Medulla oblongata (tissue), 1 donor: ENCODE results near the gene GLG1.

Experiments
- DNase-seq: peaks from one replicate; pipeline ENCODE4 v3.0.0-alpha.2; 2015; ENCODE audit errors: extremely low spot score

GLG1 gene

DNA sequence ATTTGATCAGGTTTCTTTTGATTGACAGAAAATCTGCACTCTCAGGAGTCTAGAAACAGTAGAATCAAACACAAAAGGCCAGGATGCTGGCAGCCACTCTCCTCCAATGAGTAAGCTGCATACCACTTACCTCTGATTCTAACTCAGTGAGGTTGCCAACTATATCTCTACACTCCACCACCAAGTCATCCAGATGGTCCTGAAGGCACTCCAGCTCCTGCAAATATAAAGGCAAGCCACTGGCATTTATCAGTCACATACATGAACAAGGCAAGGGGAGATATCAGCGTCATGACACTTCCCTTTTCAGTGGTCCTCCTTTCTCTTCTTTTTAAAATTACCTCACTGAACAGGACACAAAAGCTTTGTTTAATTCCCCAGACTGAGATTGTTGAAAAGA is 132.5 kb downstream of the GLG1 start:
- DNase-seq, result no peak

DNA sequence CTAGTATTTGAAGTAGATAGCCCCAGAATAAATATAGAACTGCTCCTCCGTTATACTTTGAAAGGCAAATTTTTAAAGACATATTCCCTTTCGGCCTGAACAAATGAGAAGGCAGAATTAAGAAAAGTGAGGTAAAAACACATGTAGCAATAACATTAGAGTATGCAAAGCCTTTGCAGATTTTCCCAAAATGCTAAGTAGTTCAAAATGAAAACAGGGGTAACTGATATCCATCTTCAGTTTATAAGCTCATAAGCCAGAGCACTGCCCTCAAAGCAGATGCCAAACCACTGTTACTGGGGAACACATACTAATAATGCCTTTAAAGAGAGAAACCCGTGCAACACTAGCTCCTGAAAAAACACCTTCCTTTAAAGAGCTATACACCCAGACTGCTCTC is 134.4 kb downstream of the GLG1 start:
- DNase-seq, result no peak

GRCh38 chr16:74472010-74472409 is 134.9 kb downstream of the GLG1 start:
- no peak for DNase-seq

DNA sequence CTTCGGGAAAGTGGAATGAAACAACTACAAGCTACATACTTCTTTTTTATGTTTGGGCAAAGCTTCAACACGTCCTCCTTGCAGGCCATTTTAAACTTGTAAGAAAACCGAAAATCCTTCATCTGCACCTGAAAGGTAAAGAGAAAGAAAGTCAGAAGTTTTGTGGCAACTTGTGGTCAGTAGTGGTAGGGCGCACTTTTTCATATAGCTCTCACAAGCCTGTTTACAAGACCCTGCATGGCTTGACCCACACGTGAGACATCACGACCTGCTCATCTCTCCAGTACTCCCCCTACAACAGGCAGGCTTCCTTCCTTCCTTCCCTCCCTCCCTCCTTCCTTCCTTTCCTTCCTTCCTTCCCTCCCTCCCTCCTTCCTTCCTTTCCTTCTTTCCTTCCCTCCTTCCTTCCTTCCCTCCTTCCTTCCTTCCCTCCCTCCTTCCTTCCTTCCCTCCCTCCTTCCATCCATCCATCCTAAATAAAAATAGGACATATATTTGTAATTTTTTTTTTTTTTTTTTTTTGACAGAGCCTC is 136.9 kb downstream of the GLG1 start:
- DNase-seq, result no peak

DNA sequence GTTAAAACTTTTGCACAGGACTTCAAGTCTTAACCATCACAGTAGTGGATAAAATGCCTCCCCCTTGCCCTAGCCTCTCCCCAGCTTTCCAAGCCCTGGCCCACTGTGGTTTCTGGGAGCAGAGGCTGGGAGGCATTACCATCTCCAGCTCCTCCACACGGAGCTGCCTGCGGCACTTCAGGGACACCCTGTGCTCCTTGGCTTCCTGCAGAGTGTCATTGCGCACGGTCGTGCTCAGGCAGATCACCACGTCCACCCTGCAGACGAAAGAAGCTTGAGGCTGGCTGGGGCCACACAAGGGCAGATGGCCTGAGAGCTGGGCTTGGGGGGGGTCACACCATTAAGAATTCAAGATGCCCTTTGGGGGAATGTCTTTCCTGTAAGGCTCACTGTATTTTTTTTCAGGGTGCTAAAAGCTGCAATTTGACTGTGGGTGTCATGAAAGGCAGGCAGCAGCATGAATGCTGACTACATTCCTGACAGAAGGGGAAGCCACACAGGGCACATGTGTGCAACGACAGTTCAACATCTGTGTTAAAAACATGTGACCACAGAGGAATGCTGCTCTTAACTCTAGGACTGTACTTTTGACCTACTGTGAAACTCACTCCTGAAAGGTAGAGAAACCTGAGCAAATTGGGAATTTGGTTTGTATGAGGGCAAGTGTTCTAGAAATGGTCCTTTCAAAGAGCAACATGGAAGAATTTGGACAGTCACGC is 137.9 kb downstream of the GLG1 start:
- no peak for DNase-seq

GRCh38 chr16:74466872-74467271 is 140.0 kb downstream of the GLG1 start:
- no peak for DNase-seq

- DNase-seq, result no peak
Measured at GRCh38 chr16:74465851-74466685, 140.8 kb downstream of the GLG1 start.

DNA sequence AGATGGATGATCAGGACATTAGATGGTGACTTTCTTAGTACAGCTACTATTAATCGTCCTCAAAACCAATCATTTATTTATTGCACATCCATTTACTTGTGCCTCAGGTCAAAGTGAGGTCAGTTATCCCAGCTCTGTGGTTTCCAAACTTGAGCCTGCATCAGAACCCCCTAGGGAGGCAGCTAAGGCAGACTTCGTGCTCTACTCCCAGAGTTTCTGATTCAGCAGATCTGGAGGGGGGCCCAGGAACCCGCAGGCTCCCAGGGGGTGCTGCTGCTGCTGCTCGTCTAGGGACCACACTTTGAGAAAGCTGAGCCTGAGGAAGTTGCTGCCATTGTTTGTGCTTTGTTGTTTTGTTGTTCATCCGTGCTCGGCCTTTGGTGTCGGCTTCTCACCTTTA is 141.6 kb downstream of the GLG1 start:
- DNase-seq, result no peak

DNA sequence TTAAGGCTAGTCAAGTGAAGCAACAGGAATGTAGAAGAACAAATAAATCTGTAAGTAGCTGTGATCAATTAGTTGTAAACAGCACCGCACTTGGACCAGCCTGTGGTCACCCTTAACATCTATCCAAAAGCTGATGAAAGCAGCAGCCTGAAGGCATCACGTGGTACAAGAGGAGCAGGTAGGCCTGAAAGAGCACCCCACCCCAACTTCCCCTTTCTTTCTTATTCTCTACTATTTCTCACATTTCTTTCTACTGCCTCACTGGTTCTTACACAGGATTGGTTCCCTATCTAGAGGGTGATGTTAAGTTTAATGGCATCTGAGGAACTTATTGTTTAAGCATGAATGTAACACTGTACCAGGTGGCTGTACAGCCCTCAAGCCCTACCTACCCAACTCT is 143.0 kb downstream of the GLG1 start:
- DNase-seq, result no peak

GRCh38 chr16:74462361-74462760 is 144.6 kb downstream of the GLG1 start:
- no peak for DNase-seq

- peak; percentile 12 for DNase-seq
Measured at GRCh38 chr16:74461826-74462225, 145.1 kb downstream of the GLG1 start.

DNA sequence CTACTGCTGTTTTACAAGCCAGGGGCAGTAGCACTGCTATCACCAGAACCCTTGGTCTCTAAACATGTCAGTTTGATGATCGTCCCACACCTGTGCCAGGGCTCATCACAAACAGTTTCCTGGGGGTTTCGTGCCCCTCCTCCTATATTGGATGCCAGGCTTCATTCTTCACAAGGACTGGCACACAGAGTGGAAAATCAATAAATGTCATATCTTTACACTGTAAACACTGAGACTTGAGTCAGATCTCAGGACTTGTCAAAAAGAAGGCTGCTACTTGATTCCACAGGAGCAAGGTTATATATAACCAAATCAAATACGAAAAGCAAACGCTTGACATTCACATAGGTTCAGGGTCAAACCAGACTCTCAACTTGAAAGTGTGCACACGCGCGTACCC is 146.4 kb downstream of the GLG1 start:
- no peak for DNase-seq

GRCh38 chr16:74456290-74456625 is 150.7 kb downstream of the GLG1 start:
- no peak for DNase-seq

DNA sequence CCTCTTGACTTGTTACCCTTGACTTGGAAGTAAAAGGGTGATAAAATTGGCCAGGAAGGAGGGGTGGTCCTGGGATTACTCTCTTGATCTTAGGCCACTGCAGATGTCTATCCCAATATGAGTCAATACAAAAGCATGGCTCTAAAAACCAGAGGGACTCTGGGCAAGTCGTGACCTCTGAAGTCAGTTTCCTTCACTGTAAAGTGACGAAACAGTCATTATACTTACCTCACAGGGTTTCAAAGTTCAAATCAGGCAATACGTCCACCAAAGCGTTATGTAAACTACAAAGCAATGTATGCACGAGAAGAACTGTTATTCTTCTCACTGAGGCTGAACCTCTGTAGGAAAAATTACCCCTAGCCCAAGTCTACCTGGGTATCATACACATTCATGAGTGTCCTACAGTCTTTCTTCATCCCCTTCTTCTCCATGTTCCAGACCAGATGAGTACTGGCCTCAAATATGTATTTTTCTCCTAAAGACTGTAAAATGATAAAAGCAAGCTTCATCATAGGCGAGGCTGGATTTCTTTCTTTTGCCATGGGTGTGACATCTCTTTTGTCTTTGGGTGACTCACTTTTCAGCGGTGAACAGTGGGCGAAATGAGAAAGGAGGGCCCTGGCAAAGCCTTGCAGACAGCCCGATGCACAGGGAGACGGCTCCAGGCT is 151.2 kb downstream of the GLG1 start:
- no peak for DNase-seq

- no peak for DNase-seq
Measured at GRCh38 chr16:74455213-74455612, 151.7 kb downstream of the GLG1 start.

GRCh38 chr16:74451951-74452758 is 154.8 kb downstream of the GLG1 start:
- no peak for DNase-seq

DNA sequence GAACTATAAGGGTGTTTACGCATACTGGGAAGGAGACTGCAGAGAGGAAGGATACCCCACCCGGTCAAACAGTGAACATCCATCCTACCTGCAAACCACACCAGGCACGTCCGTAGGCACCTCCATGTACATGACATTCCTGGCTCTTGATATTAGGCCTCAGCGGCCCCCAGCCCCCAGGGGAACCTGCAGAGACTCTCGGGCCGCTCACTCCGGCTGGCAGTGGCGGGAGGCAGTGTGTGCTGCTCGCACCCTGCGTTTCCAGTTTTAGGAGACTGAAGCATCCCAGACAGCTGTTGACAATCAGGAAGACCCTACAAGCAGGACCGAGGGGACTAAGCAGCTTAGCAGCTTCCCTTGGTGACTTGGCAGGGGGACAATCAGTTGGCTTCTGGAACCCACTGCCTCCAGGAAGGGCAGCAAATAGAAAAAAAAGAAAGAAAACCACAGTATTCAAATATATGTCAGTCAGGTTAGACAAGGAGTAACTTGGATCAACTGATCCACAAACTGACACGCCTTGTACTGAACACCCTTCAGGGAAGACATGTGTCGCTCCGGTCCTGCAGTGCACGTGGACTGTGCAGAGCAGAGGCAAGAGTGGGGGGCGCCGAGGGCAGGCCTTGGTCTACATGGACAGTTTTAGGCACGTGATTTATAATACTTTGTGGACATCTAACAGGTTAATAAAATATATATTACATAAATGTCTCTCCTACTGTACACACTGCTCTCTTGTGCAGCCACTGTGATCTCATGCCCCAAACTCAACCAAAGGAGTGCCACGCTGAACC is 155.8 kb downstream of the GLG1 start:
- DNase-seq, result no peak

DNA sequence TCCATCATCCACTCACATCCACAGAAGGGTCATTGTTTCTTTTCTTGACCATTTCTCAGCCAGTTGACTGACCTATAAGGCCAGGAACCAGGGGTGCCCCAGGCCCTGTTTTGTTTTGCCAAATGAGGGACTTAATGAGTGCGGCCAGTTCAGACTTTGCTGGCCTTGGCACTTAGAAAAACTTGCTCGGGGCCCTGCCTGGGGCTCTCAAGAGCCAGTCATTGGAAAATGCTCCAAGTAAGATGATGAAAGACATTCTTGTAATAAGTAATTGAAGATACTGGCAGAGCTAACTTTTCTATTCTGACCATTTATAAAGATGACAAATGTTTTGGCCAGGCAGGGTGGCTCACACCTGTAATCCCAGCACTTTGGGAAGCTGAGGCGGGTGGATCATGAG is 156.7 kb downstream of the GLG1 start:
- no peak for DNase-seq

DNA sequence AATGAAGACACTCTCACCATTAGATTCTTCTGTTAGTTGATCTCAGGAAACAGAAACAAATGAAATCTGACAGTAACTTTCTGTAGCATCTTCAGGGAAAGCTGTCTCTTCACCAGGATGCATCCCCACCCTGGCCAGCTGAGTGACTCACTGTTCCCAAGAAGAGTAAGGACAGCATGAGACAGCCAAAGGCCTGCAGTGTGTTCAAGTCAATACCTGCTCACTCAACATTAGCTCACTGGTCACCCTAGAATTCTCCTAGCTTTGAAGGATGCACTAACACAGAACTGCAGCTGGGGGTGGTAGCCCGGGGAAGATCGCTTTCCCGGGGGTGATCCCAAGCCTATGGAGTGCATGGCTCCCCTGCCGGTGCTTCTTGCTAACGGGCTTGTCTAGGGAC is 157.4 kb downstream of the GLG1 start:
- no peak for DNase-seq

GRCh38 chr16:74448990-74449389 is 157.9 kb downstream of the GLG1 start:
- DNase-seq, result peak; percentile 66

DNA sequence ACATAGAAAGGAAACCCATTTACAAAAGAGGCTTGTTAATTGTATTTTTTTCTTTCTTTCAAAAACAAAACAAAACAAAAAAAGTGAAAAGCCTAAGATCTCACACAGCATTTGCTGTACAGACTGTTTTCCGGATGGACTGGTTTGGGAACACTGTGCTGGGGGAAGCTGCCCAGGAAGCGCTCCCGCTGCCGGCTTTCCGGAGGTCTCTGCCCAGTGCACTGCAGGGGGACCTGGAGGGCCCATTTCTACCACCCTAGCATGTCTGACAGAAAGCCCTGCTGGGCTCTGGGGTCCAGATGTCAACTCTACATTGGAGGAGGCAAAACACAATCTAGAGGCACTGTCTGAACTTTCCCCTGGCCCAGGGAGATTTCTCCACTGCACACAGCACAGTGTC is 159.3 kb downstream of the GLG1 start:
- DNase-seq, result no peak
